Peyer's patch (tissue), 4 donors: Measurements from ENCODE around the gene ELK4.

Experiments
- POLR2A ChIP-seq, 2 donors: fragments of 450-650 bp; IDR thresholded peaks; one replicate each; pipeline ENCODE4 v1.5.1; 2017; ENCODE audit warnings: antibody characterized with exemption in 2 of 2, mild to moderate bottlenecking in 2 of 2, moderate library complexity in 2 of 2
- TF ChIP-seq, protein P1 (sequence below), 6 experiments: fragments of 450-650 bp in 4 of 6; fragments of 200-600 bp in 2 of 6; sonication (generic) in 1 of 6; IDR thresholded peaks; one replicate each; pipeline ENCODE4 v1.5.1; 2017 to 2019; ENCODE audit warnings: antibody characterized with exemption in 6 of 6, mild to moderate bottlenecking in 3 of 6, moderate library complexity in 1 of 6

GRCh38 chr1:205590777-205591513 lies 40.9 kb downstream of the ELK4 start:
- no peak for TF ChIP-seq POLR2A (IDR thresholded peaks at IDR 0.05)
- TF ChIP-seq, protein P1, sequence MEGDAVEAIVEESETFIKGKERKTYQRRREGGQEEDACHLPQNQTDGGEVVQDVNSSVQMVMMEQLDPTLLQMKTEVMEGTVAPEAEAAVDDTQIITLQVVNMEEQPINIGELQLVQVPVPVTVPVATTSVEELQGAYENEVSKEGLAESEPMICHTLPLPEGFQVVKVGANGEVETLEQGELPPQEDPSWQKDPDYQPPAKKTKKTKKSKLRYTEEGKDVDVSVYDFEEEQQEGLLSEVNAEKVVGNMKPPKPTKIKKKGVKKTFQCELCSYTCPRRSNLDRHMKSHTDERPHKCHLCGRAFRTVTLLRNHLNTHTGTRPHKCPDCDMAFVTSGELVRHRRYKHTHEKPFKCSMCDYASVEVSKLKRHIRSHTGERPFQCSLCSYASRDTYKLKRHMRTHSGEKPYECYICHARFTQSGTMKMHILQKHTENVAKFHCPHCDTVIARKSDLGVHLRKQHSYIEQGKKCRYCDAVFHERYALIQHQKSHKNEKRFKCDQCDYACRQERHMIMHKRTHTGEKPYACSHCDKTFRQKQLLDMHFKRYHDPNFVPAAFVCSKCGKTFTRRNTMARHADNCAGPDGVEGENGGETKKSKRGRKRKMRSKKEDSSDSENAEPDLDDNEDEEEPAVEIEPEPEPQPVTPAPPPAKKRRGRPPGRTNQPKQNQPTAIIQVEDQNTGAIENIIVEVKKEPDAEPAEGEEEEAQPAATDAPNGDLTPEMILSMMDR (IDR thresholded peaks at IDR 0.05), result no peak
